GM18861 (cell line): ENCODE data around the gene HMGXB3.
"Not testable (repeated sequence)": the region's sequence is repeated elsewhere in the genome, so short reads cannot be mapped to it uniquely, and the experiment has no call there.

ENCODE experiments used
- ATAC-seq: cut with Tn5 transposase; IDR thresholded peaks from one replicate; pipeline ENCODE4 v1.9.1; 2021; ENCODE audit not compliant: unreplicated experiment

The HMGXB3 gene

GRCh38 chr5:150050172-150050811 is 49.8 kb downstream of the HMGXB3 start:
- not testable (repeated sequence) for ATAC-seq

- no peak for ATAC-seq
Measured at GRCh38 chr5:150051657-150052195, 51.2 kb downstream of the HMGXB3 start.

- no peak for ATAC-seq
Measured at GRCh38 chr5:150052226-150052955, 51.9 kb downstream of the HMGXB3 start.

GRCh38 chr5:150052956-150053712 is 52.6 kb downstream of the HMGXB3 start:
- no peak for ATAC-seq

GRCh38 chr5:150053713-150054392 is 53.3 kb downstream of the HMGXB3 start:
- ATAC-seq = no peak

- ATAC-seq = no peak
Measured at GRCh38 chr5:150054569-150054968, 54.0 kb downstream of the HMGXB3 start.

- ATAC-seq = no peak
Measured at GRCh38 chr5:150055326-150056074, 55.0 kb downstream of the HMGXB3 start.

GRCh38 chr5:150056075-150056443 is 55.5 kb downstream of the HMGXB3 start:
- no peak for ATAC-seq

- ATAC-seq = no peak
Measured at GRCh38 chr5:150057052-150057451, 56.5 kb downstream of the HMGXB3 start.

- no peak for ATAC-seq
Measured at GRCh38 chr5:150057511-150057910, 57.0 kb downstream of the HMGXB3 start.

GRCh38 chr5:150057996-150058395 is 57.5 kb downstream of the HMGXB3 start:
- no peak for ATAC-seq

- ATAC-seq = no peak
Measured at GRCh38 chr5:150058480-150059126, 58.1 kb downstream of the HMGXB3 start.

- ATAC-seq = no peak
Measured at GRCh38 chr5:150059623-150060022, 59.1 kb downstream of the HMGXB3 start.

- ATAC-seq = no peak
Measured at GRCh38 chr5:150060471-150060870, 59.9 kb downstream of the HMGXB3 start.

- ATAC-seq = no peak
Measured at GRCh38 chr5:150061538-150061995, 61.0 kb downstream of the HMGXB3 start.

- no peak for ATAC-seq
Measured at GRCh38 chr5:150062216-150062922, 61.8 kb downstream of the HMGXB3 start.

GRCh38 chr5:150063638-150064037 is 63.1 kb downstream of the HMGXB3 start:
- ATAC-seq = no peak

- ATAC-seq = no peak
Measured at GRCh38 chr5:150064681-150065220, 64.2 kb downstream of the HMGXB3 start.

- ATAC-seq = no peak
Measured at GRCh38 chr5:150065346-150065745, 64.8 kb downstream of the HMGXB3 start.
